Measurements from ENCODE around the gene GOLGA8N.

DNA sequence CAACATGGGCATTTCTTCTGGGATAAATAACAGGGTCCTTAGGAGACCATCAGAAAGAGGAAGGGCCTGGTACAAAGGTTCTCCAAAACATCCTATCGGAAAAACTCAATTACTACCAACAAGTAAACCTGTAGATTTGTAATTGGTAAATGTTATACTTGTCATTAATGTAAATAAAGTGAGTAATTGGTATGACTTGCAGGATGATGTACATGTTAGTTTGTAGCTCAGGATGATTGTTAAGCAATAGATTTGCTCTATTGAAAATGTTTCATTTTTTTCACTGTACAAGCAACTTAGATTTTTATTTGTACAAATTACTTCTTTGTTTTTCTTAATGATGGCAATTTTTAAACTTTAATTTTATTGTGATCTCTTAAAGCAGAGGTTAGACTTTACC, 44.4 kb downstream of the GOLGA8N start:
- no peak for TF ChIP-seq EZH2phosphoT487 (IDR thresholded peaks at IDR 0.05; ENCODE audit: low read length)
- TF ChIP-seq, protein P1, sequence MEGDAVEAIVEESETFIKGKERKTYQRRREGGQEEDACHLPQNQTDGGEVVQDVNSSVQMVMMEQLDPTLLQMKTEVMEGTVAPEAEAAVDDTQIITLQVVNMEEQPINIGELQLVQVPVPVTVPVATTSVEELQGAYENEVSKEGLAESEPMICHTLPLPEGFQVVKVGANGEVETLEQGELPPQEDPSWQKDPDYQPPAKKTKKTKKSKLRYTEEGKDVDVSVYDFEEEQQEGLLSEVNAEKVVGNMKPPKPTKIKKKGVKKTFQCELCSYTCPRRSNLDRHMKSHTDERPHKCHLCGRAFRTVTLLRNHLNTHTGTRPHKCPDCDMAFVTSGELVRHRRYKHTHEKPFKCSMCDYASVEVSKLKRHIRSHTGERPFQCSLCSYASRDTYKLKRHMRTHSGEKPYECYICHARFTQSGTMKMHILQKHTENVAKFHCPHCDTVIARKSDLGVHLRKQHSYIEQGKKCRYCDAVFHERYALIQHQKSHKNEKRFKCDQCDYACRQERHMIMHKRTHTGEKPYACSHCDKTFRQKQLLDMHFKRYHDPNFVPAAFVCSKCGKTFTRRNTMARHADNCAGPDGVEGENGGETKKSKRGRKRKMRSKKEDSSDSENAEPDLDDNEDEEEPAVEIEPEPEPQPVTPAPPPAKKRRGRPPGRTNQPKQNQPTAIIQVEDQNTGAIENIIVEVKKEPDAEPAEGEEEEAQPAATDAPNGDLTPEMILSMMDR (IDR thresholded peaks at IDR 0.05; ENCODE audit: low read length), result no peak
